ENCODE results near the gene OSBPL1A. TPM values are rescaled to one million over a fixed set of nuclear protein-coding genes. Genes with fewer than 3 reads are reported as not detected.

OSBPL1A gene
- polyA plus RNA-seq, 2 of the 4 experiments (the other 2 are of a cell fraction), result 10.5 to 22.1 TPM

GRCh38 chr18:24321071-24321470, 76.6 kb downstream of the OSBPL1A start:
- H3K27ac ChIP-seq, result no peak overlapping the region
- no peak overlapping the region for H3K4me3 ChIP-seq
- WGBS (ENCODE audit: missing lambda C conversion rate), result 38% methylated on average over 1 of the region's 1 CpG
- ATAC-seq, result no peak
- TF ChIP-seq EP300 (IDR thresholded peaks at IDR 0.05) (no peak), REST (IDR thresholded peaks at IDR 0.05) (no peak), CHD4 (IDR thresholded peaks at IDR 0.05; ENCODE audit: borderline replicate concordance) (no peak), POLR2AphosphoS2 (conservative IDR thresholded peaks at IDR 0.05; ENCODE audit: low read length) (no peak), MAZ (IDR thresholded peaks at IDR 0.05; ENCODE audit: borderline replicate concordance, low read depth, low read length) (no peak), SREBF2 (IDR thresholded peaks at IDR 0.05) (no peak), GATA3 (IDR thresholded peaks at IDR 0.05; ENCODE audit: borderline replicate concordance) (no peak)
- DNase-seq (ENCODE audit: low read depth in 1 of 2, low spot score in 1 of 2), result no peak
- POLR2A ChIA-PET, result no interaction called here
- CTCF ChIA-PET, result no interaction called here
- no peak for FAIRE-seq
- H3K4me1 ChIP-seq, result no peaks in the 10 kb centered on the region
- H3K4me2 ChIP-seq, result no peak overlapping the region
- H3K9me3 ChIP-seq, result no peaks in the 10 kb centered on the region

GRCh38 chr18:24319757-24320156, 77.9 kb downstream of the OSBPL1A start:
- WGBS (ENCODE audit: missing lambda C conversion rate), result 73% methylated on average over 5 of the region's 5 CpGs
- FAIRE-seq (no peak), ATAC-seq (no peak), DNase-seq (ENCODE audit: low read depth in 1 of 2, low spot score in 1 of 2) (no peak)
- ChIA-PET POLR2A (interaction anchor here (0.6 kb wide), 1 partner anchor 9 kb away, joined by 3 read pairs; no protein-coding TSS in a partner anchor), CTCF (interaction anchor here (0.6 kb wide), 2 partner anchors 35 to 105 kb away, joined by 3 to 6 read pairs; no protein-coding TSS in a partner anchor)
- no peak overlapping the region for H3K4me3 ChIP-seq
- H3K27ac ChIP-seq, result no peak overlapping the region
- no peaks in the 10 kb centered on the region for H3K9me3 ChIP-seq
- no peak overlapping the region for H3K4me2 ChIP-seq
- no peaks in the 10 kb centered on the region for H3K4me1 ChIP-seq
- no peak for TF ChIP-seq USF2 (IDR thresholded peaks at IDR 0.05)
- TF ChIP-seq EP300 (IDR thresholded peaks at IDR 0.05), result no peak
- TF ChIP-seq MAFK (IDR thresholded peaks at IDR 0.05; ENCODE audit: partially characterized antibody), result no peak
- no peak for TF ChIP-seq ELK1 (IDR thresholded peaks at IDR 0.05; ENCODE audit: low read depth, low read length)
- no peak for TF ChIP-seq MYC (IDR thresholded peaks at IDR 0.05; ENCODE audit: borderline replicate concordance, low read length)
- TF ChIP-seq JUN (IDR thresholded peaks at IDR 0.05), result no peak
- TF ChIP-seq KDM1A (IDR thresholded peaks at IDR 0.05; ENCODE audit: low read depth), result no peak
- TF ChIP-seq CTCF (IDR thresholded peaks at IDR 0.05), result no peak
- no peak for TF ChIP-seq CBX2 (IDR thresholded peaks at IDR 0.05; ENCODE audit: borderline replicate concordance, low read depth)
- no peak for TF ChIP-seq RCOR1 (IDR thresholded peaks at IDR 0.05; ENCODE audit: low read depth, low read length)
- TF ChIP-seq CHD2 (IDR thresholded peaks at IDR 0.05; ENCODE audit: low read length, partially characterized antibody), result no peak
- no peak for TF ChIP-seq SREBF2 (IDR thresholded peaks at IDR 0.05)
- no peak for TF ChIP-seq ATOH8 (CRISPR knock-in tag; IDR thresholded peaks at IDR 0.05; ENCODE audit: low read depth)
